NCI-H2029 (cell line): ENCODE data around the gene TTC32.
"Not testable (repeated sequence)": the region's sequence is repeated elsewhere in the genome, so short reads cannot be mapped to it uniquely, and the experiment has no call there.

Source experiments
- DNase-seq: peaks from one replicate; lab custom pipeline; 2025; lab: John Stamatoyannopoulos, UW

Gene TTC32

DNA sequence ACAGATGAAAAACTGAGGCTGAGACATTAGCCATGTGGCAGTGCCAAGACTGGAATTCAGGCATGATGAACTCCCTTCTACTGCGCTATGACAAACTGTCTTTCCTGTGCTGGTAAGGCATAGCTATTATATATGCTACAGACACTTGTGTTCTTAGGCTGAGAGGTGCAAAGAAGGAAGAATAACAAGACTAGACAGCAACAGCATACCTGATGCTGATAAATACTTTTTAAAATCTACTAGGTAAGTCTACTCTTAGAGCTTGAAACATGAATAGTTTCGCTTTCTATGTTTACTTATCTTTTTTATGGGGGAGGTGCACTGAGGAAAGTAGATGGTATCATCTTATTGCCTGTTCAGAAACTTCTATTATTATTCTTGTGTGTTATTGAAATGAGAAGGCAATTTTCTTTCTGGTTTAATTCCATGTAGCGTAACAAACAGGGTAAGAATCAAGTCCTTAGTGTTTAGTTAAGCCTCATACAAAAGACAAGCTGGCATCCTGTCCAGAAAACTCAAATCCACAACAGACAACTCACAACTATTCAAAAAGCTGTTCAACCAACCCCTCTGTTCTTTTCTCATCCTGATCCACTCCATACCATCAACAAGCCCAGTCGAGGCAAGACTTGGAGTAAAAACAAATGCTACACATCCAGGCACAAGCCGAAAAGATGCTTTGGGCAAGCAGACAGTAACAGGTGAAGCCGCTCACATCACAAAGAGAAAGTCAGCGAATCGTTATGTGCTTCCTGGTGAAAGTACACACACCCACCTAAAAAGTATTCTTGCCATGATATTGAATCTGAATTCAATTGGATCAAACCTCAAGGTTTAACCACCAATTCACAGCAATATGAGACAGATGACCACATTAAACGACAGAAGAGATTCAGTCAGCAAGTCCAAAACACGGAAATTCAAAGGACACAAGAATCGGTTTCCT, 1.5 kb downstream of the TTC32 start:
- no peak for DNase-seq

DNA sequence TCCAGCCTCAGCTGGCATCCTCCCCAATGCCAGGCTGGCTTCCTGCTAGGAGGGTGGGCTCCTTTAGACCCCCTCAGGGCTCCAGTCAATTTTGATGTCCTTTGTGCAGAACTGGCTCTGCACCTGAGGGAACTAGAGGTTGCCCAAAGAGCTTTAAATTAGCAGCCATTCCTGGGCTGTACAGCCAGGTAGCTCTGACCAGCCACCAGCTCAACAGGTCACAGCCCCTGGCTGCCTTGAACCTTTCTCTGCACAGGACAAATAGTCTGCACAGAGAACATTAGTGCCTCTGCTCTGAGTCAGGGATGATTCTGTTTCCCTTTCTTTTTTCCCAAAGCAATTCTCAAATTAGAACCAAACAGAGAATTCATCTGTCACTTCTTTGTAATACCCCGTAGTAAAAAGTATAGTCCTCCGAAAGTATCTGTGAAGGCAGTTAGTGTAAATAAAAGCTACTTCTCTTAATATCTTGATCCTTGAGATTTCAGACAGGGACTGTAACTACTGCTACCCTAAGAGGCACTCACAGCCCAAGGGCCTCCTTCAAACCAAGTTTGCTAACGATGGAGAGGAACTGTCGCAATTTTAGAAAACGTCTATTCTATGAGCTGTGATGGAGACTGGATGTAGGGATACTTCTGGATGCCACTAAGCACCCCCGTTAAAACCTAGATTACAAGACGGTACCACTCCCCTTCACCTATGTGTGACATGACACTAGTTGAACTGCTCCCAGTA, 3.0 kb downstream of the TTC32 start:
- DNase-seq, result no peak

DNA sequence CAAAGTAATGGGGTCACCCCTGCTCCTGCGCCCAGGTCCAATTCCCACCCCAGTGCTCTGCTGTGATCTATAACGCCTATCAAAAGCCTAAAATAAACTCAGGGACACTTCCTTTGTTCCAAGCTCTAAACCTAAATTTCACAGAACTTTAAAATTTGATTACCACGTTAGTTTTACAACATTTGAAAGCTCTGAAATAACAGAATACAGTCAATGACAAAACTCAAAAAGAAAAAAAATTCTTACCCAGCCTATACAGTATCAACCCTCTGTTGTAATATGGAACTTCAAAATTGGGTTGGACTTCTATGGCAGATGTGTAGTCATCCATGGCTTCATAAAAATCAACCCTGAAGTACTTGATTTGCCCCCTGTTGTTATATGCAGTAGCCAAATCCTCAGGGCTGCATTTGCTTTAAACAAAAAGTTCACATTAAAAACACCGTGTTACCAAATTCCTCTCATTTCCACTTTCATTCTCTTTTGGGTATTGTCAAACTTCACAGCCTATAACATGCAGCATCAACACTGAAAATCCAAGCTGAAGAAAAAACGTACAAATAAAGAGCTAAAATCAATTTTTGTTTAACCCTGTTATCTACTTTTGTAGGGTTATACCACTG, 4.0 kb downstream of the TTC32 start:
- DNase-seq, result no peak

DNA sequence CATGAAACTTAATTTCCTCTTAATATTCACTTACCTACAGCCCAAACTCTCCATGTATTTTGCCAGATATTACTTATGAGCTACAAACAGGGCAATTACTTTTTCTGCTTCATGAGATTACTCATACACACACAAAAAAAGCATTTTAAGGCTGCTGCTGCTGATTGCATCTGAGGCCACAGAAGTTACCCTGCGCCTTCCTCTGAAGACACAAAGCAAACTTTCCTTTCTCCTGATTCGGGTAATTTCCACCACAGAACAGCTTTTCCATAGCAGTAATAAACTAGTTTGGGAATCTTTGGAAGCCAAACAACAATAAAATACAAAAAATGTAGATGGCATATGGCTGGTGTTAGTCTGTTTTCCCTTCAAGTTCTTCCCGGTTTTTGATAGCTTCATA, 6.2 kb downstream of the TTC32 start:
- DNase-seq, result no peak

DNA sequence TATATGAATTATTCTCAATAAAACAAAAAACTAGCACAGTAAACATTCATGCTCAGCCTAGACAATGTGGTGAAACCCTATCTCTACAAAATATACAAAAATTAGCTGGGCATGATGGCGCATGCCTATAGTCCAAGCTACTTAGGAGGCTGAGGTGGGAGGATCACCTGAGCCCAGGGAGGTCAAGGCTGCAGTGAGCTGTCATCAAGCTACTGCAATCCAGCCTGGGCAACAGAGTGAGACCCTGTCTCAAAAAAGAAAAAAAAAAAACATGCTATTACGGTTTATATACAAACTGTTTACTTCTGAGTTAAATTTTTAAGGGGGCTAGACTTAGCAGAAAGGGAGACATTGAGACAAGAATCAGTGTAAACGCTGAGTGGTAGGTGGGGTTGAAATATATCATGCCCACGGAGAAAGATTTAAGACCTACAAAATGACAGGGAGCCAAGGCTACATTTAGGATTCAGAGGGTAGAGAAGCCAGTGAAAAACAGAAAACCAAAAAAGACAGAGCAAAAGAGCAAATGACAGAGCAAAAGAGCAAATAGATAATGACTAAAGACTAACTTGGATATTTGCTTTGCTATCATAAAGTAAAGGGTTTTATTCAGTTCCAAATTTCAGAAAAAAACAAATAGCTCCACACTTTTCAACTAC, 7.5 kb downstream of the TTC32 start:
- DNase-seq, result no peak

DNA sequence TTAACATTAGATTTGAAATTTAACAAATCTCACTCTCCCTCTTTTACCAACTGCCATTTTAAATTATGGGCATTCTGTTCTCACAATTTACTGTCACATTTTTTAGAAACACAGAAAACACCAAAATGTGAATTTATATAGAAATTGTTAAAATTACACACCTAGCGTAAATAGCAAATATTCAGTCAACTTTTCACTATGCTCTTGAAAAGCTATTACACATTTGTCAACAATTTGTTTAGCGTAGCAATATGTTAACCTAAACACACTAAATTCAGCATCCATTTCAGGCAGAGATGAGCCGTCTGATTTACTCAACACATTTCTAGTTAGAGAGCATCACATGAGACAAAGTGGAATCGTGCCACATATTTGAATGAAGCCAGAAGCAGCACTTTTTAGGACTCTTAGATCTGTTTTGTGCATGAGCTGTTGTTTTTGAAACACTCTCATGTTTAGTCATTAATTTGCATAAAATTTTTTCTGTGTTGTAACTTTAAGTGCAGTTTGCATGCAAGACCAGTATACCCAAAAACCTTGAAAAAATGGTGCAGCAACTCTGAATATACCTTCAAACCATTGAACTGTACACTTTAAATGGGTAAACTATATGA, 8.2 kb downstream of the TTC32 start:
- no peak for DNase-seq

DNA sequence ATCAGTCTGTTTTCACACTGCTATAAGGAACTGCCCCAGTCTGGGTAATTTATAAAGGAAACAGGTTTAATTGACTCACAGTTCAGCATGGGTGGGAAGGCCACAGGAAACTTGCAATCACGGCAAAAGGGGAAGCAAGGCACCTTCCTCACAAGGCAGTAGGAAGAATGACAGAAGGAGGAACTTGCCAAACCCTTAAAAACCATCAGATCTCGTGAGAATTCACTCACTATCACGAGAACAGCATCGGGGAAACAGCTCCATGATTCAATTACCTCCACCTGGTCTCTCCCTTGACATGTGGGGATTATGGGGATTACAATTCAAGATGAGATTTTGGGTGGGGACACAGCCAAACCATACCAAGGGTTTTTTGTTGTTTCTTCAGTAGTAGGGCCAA, 9.8 kb downstream of the TTC32 start:
- DNase-seq, result not testable (repeated sequence)

DNA sequence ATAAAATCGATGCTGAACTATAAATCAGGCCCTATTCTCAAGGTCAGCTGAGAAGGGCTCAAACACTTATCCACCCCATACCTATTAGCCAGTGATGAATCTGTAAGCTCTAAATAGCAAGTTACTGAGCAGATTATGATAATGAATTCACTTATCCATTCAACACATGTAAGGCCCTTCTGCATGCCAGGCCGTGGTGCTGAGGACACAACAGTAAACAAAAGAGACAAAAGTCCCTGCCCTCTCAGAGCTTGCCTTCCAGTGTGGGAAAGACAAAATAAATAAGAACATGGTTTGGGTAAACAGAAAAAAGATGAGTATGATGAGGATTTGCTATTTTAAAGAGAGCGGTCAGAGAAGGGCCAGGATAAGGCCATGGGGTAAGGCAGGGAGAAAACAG, 11.7 kb downstream of the TTC32 start:
- peak; percentile 32 for DNase-seq

DNA sequence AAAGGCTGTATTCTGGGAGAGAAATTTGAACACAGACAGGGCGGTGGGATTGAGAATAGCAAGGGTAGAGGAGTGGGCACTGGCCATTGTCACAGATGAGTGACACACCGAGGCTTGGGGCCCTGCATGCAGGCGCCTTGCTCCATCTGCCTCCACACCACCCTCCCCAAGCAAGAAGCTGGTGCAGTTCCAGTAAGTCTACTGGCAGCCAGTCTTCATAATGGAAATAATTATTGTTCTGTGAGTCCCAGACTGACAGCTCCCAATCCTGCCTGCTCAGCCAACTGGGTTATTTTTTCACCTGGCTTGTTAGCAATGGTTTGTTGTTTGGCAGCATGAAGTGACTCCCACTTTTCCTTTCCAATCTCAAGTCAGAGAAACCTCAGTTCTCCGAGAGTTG, 13.0 kb downstream of the TTC32 start:
- DNase-seq, result no peak

DNA sequence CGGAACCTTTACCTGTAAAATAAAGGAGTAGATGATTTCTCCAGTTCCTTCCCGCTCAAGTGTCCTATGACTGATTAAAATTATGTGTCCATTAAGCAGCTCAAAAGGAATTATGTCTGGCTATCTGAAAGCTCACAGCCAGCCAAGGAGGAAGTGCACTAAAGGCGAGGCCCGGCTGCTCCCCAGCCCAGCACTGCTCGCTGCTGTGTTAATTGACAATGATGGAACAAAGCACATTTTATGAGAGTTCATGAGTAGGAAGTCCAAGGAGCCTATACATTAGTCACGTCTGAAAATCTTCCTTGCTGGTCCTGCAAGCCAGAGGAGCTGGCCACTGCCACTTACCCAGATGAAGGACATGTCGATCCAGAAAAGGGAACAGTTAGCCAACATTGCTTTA, 14.3 kb downstream of the TTC32 start:
- no peak for DNase-seq

DNA sequence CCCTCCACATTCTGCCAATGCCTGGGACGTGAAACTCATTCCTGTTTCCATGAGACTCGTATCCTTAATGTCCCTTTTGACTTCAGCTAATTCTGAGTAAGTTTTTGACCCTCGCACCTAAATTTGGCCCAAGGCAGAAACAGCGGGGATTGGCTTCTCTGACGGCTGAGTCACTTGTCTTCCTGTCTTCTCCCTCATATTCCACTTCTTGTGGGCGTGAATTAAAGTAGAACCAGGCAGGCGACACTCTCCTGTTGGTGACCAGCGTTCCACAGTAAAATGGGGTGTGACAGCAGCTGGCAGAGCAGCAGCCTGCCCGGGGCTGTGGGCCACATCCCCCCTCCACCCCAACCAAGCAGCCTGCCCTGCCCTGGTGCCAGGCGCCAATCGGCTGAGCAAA, 15.5 kb downstream of the TTC32 start:
- no peak for DNase-seq

DNA sequence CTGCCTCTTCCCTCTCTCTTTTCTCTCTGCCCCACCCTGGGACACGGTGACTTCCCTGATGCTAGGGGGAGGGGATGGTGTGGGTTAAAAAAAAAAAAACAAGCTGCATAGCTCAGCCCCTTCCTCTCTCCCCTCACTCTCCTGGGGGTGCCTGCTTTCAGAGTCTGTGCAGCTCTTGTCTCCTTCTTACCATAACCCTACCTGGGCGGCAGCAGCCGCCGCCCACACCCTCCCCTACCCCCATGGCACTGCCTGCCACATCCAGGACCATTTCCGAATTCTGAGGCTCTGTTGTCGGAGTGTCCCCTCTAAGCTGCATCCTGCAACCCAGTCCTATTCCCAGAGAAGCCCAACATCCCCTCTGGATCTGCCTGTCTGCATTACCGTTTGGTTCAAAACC, 16.0 kb downstream of the TTC32 start:
- no peak for DNase-seq

DNA sequence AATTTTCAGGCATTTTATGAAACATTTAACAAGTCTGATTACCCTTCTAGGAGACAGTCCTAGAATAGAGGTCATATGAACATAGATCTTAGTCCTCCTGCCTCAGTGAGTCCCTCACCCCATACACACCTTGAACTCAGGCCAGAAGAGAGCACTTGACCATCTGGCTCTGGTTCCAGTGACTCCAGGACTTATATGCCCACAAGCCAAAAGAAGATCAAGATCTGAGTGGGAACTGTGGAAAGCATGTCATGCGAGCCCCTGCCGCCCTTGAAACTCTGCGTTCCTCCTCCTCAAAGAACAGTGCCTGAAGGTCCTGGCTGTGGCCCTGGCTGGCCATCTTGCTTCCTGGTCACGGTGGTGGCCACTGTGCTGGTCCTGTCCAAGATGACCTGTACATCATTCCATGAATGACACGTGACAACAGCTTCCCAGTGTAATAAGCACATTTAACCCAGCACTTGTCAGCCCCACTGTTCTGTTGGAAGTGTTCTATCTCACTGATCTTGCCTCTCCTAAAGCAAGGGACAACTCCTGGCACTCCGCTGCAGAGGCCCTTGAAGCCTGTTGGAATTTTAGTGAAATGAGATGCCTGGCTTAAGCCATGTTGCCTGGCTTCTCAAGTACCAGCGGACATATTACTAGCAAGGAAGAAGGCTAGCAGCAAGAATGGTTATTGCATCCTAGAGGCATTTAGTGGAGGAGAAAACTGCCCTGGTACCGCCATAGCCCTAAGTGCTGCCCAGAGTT, 17.6 kb downstream of the TTC32 start:
- no peak for DNase-seq

DNA sequence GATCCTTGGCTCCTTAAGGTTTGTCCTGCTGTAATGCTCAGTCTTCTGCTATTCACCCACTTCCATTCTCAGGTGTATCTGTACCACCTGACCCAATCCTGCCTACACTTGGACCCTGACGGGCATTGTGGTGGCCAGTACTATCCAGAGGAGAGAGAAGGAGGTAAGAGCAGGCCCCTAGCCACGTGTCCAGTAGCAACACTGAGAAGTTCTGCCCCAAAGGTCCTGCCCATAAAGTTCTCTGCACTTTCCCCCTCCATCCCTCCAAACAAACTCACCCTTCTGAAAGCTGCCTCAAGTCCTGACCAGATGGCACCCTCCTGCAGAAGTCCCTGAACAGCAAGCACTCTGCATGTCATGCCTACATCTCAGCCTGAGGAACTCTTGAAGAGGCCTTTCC, 18.3 kb downstream of the TTC32 start:
- DNase-seq, result no peak

DNA sequence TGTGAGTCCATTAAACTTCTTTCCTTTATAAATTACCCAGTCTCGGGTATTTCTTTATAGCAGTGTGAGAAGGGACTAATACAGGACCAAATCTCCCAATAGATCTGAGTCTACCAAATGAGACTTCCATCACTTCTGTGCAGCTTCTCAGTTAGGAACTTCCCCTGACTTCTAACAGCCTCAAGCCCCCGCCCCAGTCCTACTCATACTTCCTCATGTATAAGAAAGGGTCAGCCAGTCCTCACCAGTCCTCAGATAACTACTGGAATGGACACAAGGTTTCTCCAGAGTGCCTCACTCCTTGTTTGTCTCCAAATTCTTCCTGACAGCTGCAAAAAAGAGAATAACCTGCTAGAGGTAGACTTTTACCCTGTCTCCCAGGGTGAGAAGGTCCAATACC, 19.5 kb downstream of the TTC32 start:
- no peak for DNase-seq

DNA sequence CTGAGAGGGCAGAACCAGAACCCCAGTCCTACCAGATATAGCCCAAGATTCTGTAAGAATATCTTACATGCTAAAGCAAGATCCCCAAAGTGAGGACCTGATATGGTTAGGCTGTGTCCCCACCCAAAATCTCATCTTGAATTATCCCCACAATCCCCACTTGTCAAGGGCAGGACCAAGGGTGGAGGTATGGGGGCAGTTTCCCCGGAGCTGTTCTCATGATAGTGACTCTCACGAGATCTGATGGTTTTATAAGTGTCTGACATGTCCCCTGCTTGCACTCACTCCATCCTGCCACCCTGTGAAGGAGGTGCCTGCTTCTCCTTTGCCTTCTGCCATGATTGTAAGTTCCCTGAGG, 19.9 kb downstream of the TTC32 start:
- DNase-seq, result no peak

DNA sequence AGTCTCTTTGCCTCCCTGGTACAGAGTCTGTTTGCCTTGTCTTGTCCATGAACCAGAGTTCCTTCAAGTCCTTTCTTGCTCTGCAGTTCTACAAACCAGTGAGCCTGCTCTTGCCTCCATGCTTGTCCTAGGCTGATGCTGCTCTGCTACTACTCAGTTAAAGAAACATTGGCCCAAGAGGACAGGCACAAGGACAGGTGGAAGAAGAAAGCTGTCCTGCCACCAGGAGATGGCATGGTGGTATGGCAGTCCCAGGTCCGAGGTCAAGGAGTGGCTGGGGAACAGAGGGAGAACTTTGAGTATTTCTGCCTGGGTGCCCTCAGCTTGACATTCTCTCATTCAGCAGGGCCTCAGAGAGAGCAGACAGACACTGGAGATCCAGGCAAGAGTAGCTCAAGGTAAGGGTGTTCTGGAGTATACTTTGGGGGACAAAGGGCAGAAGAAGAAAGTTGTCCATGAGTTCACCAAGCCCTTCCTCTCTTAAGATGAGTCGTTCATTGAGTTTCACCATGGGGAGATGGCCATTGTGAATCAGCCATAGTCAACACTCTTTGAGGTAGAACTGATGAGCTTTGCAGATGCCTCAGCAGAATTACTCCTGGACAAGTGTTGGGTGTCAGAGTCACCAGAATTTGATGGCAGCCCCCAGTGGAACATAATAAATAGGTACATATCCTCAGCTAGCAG, 20.4 kb downstream of the TTC32 start:
- DNase-seq, result no peak

DNA sequence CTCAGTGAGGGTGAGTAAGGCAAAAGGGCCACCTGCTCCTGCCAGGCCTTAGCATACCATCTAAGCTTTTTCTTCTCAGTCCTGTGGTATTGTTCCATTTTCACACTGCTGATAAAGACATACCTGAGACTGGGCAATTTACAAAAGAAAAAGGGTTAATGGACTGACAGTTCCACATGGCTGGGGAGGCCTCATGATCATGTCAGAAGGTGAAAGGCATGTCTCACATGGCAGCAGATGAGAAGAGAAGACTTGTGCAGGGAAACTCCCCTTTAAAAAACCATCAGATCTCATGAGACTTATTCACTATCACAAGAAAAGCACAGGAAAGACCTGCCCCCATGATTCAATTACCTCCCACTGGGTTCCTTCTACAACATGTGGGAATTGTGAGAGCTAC, 21.6 kb downstream of the TTC32 start:
- DNase-seq, result not testable (repeated sequence)

DNA sequence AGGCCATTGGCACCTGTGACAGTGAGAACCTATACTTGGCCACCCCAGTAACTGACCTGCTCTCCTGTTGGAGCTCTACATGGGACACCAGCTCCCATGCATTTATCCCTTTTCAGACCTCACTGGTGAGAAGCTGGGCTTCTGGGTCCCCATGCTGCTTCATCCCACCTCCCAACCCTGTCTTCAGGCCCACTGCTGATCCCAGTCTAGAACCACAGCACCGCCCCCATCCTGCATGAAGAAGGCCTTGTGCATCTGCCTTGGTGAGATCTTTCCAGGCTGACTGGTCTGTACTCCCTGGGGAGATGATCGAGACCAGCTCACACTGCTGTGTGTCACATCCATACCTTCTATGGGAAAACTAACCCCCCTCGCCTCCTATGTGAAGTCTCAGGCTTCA, 22.7 kb downstream of the TTC32 start:
- no peak for DNase-seq

DNA sequence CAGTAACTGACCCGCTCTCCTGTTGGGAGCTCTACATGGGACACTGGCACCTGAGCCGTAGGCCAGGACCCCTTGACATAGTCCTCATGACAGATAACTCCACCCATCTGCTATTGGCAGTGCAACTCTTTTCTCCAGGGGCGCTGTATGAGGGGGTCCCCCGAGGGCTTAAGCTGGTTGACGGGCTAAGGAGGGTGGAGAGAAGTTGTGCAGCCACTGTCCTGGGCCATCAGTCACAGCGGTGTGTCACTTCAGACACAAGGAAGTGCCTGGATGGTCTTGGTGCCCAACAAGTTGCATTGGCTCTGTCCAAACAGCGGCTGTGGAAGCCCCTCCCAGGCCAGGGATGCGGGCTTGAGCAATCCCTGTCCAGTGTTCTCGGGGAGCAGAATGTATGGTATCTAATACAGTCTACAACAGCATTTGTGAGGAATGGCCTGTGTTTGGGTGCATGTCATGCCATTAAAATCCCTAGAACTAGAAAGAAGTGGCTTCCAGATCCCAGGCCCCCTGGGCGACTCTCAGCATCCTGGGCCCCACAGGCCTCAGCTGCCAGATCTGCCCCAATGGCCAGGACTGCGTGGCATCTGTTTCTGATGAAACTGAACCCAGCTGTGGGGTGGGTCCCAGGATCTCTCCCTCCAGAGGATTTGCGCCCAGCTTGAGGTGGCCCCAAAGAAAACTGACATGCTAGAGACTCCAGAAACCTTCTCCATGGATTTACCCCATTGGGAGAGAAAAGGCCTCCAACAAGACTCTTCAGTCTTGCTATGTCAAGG, 23.3 kb downstream of the TTC32 start:
- DNase-seq, result no peak
